Activated CD8-positive, alpha-beta memory T cell treated with anti-CD3 and anti-CD28 coated beads for 48 hours (primary cell): ENCODE data around the gene KANSL3.

Experiments
- DNase-seq, 3 experiments: peaks; one replicate each; pipeline ENCODE4 v3.0.0-alpha.2; 2020; ENCODE audit warnings: low read depth in 2 of 3, low spot score in 2 of 3

KANSL3 gene

DNA sequence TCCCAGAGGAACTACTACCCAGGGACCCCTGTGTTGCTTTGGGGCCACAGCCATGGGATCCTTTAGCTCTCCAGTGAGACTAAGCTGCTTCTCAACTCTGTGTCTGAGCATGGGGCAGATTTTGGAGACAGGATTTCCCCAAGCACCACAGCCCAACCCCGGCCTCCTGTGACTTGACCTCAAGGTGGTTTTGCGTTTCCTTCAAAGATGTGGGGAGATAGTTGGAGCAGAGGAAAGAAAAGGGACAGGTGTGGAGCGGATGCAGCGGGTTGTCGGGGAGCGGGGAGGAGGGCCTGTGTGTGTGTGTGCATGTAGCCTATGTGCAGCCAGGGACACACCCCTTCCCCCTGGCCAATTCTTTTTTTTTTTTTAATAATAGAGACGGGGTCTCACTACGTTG, 91.3 kb downstream of the KANSL3 start:
- no peak for DNase-seq

GRCh38 chr2:96546321-96546720, 91.8 kb downstream of the KANSL3 start:
- DNase-seq = no peak
